Chondrocyte (in vitro differentiated cells): ENCODE results near the gene SEC22A. TPM values are rescaled to one million over a fixed set of nuclear protein-coding genes. Genes with fewer than 3 reads are reported as not detected.
"Not testable (repeated sequence)": the region's sequence is repeated elsewhere in the genome, so short reads cannot be mapped to it uniquely, and the experiment has no call there.

Experiments
- DNase-seq: peaks from one replicate; pipeline ENCODE4 v3.0.0; 2021; ENCODE audit warnings: mixed read lengths, low spot score
- H3K27ac Mint-ChIP-seq: one replicate; pipeline ENCODE4 v1.8.0; 2021; ENCODE audit warnings: mild to moderate bottlenecking, moderate library complexity, mixed read lengths; ENCODE audit not compliant: unreplicated experiment
- H3K27me3 Mint-ChIP-seq: 2 replicates; pipeline ENCODE4 v1.8.0; 2021; ENCODE audit warnings: low read depth, mixed read lengths
- H3K36me3 Mint-ChIP-seq: 2 replicates; pipeline ENCODE4 v1.8.0; 2021; ENCODE audit warnings: low read depth, mixed read lengths
- H3K4me1 Mint-ChIP-seq: 2 replicates; pipeline ENCODE4 v1.8.0; 2021; ENCODE audit warnings: low read depth, mild to moderate bottlenecking, mixed read lengths
- H3K4me3 Mint-ChIP-seq: one replicate; pipeline ENCODE4 v1.8.0; 2021; ENCODE audit warnings: mild to moderate bottlenecking, moderate library complexity, mixed read lengths; ENCODE audit not compliant: unreplicated experiment
- H3K9me3 Mint-ChIP-seq: 2 replicates; pipeline ENCODE4 v1.8.0; 2021; ENCODE audit warnings: low read depth, mixed read lengths
- CTCF ChIP-seq: fragments of 200-600 bp; sonication (generic); IDR thresholded peaks from 2 replicates; pipeline ENCODE4 v1.5.0; 2021; ENCODE audit warnings: antibody characterized with exemption, mild to moderate bottlenecking, moderate library complexity
- total RNA-seq: library from RNA; stranded (reverse); gene quantifications from 3 replicates; pipeline ENCODE4 v1.2.1, GENCODE V29; 2021

Gene SEC22A
- total RNA-seq, 1 donor from 2014 or later: 14.4 TPM

GRCh38 chr3:123226549-123226948 is 24.8 kb downstream of the SEC22A start:
- TF ChIP-seq CTCF: no peak
- Mint-ChIP-seq H3K9me3 (peaks cover 20% of the 10 kb centered on the region), H3K4me3 (no peak overlapping the region), H3K36me3 (peaks cover 27% of the 10 kb centered on the region), H3K4me1 (peaks cover 12% of the 10 kb centered on the region), H3K27ac (no peak overlapping the region), H3K27me3 (no peaks in the 10 kb centered on the region)
- DNase-seq: no peak

DNA sequence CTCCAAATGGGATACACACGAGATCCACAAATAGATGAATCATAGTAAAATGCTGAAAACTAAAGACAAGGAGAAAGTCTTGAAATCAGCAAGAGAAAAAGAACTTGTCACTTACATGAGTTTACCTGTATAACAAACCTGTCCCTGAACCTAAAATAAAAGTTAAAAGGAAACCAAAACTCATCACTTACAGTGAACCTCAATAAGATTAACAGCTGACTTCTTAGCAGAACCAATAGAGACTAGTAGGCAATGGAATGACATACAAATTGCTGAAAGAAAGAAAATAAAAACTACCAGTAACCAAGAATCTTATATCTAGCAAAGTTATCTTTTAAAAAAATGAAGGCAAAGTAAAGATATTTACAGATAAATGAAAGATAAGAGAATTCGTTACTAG is 27.4 kb downstream of the SEC22A start:
- peaks cover 31% of the 10 kb centered on the region for H3K36me3 Mint-ChIP-seq
- H3K27ac Mint-ChIP-seq: no peak overlapping the region
- H3K9me3 Mint-ChIP-seq: peaks cover 20% of the 10 kb centered on the region
- peaks cover 19% of the 10 kb centered on the region for H3K4me1 Mint-ChIP-seq
- H3K4me3 Mint-ChIP-seq: no peak overlapping the region
- no peaks in the 10 kb centered on the region for H3K27me3 Mint-ChIP-seq
- DNase-seq: no peak
- TF ChIP-seq CTCF: no peak

DNA sequence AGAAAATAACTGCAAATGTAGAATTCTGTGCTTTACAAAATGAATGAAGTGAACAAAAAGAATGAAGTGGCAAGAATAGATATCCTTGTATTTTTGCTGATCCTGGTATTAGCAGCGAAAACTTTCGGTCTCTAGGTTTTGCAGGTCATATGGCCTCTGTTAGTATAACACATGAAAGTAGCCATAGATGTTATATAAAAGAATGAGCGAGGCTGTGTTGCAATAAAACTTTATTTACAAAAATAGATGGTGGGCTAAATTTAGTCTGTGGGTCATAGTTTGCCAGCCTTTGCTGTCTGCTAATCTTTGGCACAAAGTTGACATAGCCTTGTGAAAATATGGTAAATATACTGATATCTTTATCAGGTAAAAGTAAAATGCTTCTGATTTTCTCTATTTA is 35.2 kb downstream of the SEC22A start:
- peaks cover 4% of the 10 kb centered on the region for H3K4me1 Mint-ChIP-seq
- H3K9me3 Mint-ChIP-seq: peaks cover 6% of the 10 kb centered on the region
- H3K36me3 Mint-ChIP-seq: peaks cover 22% of the 10 kb centered on the region
- no peak for DNase-seq
- H3K27me3 Mint-ChIP-seq: no peaks in the 10 kb centered on the region
- H3K4me3 Mint-ChIP-seq: no peak overlapping the region
- no peak for TF ChIP-seq CTCF
- H3K27ac Mint-ChIP-seq: no peak overlapping the region

DNA sequence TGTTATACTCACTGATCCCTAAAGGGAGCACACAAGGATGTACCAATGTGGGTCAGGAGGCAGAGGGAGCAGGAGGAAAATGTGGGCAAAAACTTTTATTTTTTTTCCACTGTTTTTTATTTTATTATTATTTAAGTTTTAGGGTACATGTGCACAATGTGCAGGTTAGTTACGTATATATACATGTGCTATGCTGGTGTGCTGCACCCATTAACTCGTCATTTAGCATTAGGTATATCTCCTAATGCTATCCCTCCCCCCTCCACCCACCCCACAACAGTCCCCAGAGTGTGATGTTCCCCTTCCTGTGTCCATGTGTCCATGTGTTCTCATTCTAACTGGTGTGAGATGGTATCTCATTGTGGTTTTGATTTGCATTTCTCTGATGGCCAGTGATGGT is 37.4 kb downstream of the SEC22A start:
- H3K9me3 Mint-ChIP-seq, H3K4me1 Mint-ChIP-seq, H3K27me3 Mint-ChIP-seq, H3K27ac Mint-ChIP-seq, DNase-seq, H3K4me3 Mint-ChIP-seq: not testable (repeated sequence)
- H3K36me3 Mint-ChIP-seq: peaks cover 25% of the 10 kb centered on the region

- no peak for TF ChIP-seq CTCF
These were observed 38.0 kb downstream of the SEC22A start for GRCh38 chr3:123239756-123240155.

DNA sequence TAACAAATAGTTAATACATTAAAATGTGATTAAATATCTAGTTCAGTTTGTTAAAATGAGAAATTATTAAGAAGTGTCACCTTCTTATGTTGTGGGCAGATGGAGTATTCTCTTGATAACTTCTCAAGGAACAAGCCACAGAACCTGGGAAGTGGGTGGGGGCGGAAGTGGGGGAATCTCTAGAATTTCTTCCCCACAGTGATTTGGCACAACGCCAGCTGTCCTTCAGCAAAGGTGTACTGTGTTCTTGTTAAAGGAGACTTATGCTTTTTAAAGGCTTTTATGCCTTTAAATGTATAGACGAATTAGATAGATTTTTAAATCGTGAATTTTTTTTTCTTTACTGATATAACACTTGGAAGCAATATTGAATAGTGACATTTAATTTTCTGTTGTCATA is 42.4 kb downstream of the SEC22A start:
- Mint-ChIP-seq H3K4me3 (no peak overlapping the region), H3K27me3 (no peaks in the 10 kb centered on the region), H3K4me1 (no peaks in the 10 kb centered on the region), H3K36me3 (peaks cover 35% of the 10 kb centered on the region), H3K27ac (no peak overlapping the region), H3K9me3 (peaks cover 6% of the 10 kb centered on the region)
- DNase-seq: no peak
- TF ChIP-seq CTCF: no peak

More at GRCh38 chr3:123239756-123240155, 38.0 kb downstream of the SEC22A start:
- Mint-ChIP-seq H3K27me3 (no peaks in the 10 kb centered on the region), H3K27ac (no peak overlapping the region), H3K9me3 (peaks cover 6% of the 10 kb centered on the region), H3K4me3 (no peak overlapping the region), H3K4me1 (no peaks in the 10 kb centered on the region), H3K36me3 (peaks cover 25% of the 10 kb centered on the region)
- no peak for DNase-seq
